Measurements from ENCODE around the gene SNX24. TPM values are rescaled to one million over a fixed set of nuclear protein-coding genes. Genes with fewer than 3 reads are reported as not detected.

The SNX24 gene
- total and polyA plus RNA-seq, 2 experiments from 2014 or later = 18.0 to 27.5 TPM

DNA sequence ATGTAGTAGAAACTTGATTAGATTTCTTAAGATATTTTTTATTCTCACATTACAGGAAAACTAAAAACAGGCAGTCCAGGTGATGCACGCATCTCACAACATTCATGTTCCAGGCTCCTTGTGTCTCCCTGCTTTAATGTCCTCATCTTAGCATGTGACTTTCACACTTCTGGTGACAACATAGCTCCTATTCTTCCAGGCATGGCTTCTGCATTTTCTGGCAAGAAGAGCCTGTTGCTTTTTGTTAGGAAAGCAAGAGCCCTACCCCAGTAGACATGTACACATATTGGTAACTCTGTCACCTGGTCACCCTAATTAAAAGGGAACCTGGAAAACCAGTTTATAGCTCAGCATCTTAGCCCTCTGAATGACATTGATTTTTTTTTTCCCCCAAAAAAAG is 98.6 kb downstream of the SNX24 start:
- TF ChIP-seq, protein P1, sequence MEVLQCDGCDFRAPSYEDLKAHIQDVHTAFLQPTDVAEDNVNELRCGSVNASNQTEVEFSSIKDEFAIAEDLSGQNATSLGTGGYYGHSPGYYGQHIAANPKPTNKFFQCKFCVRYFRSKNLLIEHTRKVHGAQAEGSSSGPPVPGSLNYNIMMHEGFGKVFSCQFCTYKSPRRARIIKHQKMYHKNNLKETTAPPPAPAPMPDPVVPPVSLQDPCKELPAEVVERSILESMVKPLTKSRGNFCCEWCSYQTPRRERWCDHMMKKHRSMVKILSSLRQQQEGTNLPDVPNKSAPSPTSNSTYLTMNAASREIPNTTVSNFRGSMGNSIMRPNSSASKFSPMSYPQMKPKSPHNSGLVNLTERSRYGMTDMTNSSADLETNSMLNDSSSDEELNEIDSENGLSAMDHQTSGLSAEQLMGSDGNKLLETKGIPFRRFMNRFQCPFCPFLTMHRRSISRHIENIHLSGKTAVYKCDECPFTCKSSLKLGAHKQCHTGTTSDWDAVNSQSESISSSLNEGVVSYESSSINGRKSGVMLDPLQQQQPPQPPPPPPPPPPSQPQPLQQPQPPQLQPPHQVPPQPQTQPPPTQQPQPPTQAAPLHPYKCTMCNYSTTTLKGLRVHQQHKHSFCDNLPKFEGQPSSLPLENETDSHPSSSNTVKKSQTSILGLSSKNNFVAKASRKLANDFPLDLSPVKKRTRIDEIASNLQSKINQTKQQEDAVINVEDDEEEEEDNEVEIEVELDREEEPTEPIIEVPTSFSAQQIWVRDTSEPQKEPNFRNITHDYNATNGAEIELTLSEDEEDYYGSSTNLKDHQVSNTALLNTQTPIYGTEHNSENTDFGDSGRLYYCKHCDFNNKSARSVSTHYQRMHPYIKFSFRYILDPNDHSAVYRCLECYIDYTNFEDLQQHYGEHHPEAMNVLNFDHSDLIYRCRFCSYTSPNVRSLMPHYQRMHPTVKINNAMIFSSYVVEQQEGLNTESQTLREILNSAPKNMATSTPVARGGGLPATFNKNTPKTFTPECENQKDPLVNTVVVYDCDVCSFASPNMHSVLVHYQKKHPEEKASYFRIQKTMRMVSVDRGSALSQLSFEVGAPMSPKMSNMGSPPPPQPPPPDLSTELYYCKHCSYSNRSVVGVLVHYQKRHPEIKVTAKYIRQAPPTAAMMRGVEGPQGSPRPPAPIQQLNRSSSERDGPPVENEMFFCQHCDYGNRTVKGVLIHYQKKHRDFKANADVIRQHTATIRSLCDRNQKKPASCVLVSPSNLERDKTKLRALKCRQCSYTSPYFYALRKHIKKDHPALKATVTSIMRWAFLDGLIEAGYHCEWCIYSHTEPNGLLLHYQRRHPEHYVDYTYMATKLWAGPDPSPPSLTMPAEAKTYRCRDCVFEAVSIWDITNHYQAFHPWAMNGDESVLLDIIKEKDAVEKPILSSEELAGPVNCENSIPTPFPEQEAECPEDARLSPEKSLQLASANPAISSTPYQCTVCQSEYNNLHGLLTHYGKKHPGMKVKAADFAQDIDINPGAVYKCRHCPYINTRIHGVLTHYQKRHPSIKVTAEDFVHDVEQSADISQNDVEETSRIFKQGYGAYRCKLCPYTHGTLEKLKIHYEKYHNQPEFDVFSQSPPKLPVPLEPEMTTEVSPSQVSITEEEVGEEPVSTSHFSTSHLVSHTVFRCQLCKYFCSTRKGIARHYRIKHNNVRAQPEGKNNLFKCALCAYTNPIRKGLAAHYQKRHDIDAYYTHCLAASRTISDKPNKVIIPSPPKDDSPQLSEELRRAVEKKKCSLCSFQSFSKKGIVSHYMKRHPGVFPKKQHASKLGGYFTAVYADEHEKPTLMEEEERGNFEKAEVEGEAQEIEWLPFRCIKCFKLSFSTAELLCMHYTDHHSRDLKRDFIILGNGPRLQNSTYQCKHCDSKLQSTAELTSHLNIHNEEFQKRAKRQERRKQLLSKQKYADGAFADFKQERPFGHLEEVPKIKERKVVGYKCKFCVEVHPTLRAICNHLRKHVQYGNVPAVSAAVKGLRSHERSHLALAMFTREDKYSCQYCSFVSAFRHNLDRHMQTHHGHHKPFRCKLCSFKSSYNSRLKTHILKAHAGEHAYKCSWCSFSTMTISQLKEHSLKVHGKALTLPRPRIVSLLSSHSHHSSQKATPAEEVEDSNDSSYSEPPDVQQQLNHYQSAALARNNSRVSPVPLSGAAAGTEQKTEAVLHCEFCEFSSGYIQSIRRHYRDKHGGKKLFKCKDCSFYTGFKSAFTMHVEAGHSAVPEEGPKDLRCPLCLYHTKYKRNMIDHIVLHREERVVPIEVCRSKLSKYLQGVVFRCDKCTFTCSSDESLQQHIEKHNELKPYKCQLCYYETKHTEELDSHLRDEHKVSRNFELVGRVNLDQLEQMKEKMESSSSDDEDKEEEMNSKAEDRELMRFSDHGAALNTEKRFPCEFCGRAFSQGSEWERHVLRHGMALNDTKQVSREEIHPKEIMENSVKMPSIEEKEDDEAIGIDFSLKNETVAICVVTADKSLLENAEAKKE (CRISPR knock-in tag; IDR thresholded peaks at IDR 0.05) = no peak
- no peak for TF ChIP-seq STAT1 (IDR thresholded peaks at IDR 0.05; ENCODE audit: unreplicated experiment)
- TF ChIP-seq, protein P2, sequence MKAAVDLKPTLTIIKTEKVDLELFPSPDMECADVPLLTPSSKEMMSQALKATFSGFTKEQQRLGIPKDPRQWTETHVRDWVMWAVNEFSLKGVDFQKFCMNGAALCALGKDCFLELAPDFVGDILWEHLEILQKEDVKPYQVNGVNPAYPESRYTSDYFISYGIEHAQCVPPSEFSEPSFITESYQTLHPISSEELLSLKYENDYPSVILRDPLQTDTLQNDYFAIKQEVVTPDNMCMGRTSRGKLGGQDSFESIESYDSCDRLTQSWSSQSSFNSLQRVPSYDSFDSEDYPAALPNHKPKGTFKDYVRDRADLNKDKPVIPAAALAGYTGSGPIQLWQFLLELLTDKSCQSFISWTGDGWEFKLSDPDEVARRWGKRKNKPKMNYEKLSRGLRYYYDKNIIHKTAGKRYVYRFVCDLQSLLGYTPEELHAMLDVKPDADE (IDR thresholded peaks at IDR 0.05) = no peak
- no peak for TF ChIP-seq JUNB (IDR thresholded peaks at IDR 0.05; ENCODE audit: unreplicated experiment)
- no peak for TF ChIP-seq NANOG (IDR thresholded peaks at IDR 0.05; ENCODE audit: borderline replicate concordance)
- no peak for TF ChIP-seq ZNF331 (CRISPR knock-in tag; IDR thresholded peaks at IDR 0.05; ENCODE audit: low read depth)
- no peak for TF ChIP-seq EZH2 (IDR thresholded peaks at IDR 0.05; ENCODE audit: low read depth, unreplicated experiment)
- TF ChIP-seq CREB1 (CRISPR knock-in tag; IDR thresholded peaks at IDR 0.05; ENCODE audit: low read depth) = no peak
- TF ChIP-seq, protein P3, sequence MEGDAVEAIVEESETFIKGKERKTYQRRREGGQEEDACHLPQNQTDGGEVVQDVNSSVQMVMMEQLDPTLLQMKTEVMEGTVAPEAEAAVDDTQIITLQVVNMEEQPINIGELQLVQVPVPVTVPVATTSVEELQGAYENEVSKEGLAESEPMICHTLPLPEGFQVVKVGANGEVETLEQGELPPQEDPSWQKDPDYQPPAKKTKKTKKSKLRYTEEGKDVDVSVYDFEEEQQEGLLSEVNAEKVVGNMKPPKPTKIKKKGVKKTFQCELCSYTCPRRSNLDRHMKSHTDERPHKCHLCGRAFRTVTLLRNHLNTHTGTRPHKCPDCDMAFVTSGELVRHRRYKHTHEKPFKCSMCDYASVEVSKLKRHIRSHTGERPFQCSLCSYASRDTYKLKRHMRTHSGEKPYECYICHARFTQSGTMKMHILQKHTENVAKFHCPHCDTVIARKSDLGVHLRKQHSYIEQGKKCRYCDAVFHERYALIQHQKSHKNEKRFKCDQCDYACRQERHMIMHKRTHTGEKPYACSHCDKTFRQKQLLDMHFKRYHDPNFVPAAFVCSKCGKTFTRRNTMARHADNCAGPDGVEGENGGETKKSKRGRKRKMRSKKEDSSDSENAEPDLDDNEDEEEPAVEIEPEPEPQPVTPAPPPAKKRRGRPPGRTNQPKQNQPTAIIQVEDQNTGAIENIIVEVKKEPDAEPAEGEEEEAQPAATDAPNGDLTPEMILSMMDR (conservative IDR thresholded peaks at IDR 0.05; ENCODE audit: low read depth in 2 of 2) = no peak
- TF ChIP-seq, protein P4, sequence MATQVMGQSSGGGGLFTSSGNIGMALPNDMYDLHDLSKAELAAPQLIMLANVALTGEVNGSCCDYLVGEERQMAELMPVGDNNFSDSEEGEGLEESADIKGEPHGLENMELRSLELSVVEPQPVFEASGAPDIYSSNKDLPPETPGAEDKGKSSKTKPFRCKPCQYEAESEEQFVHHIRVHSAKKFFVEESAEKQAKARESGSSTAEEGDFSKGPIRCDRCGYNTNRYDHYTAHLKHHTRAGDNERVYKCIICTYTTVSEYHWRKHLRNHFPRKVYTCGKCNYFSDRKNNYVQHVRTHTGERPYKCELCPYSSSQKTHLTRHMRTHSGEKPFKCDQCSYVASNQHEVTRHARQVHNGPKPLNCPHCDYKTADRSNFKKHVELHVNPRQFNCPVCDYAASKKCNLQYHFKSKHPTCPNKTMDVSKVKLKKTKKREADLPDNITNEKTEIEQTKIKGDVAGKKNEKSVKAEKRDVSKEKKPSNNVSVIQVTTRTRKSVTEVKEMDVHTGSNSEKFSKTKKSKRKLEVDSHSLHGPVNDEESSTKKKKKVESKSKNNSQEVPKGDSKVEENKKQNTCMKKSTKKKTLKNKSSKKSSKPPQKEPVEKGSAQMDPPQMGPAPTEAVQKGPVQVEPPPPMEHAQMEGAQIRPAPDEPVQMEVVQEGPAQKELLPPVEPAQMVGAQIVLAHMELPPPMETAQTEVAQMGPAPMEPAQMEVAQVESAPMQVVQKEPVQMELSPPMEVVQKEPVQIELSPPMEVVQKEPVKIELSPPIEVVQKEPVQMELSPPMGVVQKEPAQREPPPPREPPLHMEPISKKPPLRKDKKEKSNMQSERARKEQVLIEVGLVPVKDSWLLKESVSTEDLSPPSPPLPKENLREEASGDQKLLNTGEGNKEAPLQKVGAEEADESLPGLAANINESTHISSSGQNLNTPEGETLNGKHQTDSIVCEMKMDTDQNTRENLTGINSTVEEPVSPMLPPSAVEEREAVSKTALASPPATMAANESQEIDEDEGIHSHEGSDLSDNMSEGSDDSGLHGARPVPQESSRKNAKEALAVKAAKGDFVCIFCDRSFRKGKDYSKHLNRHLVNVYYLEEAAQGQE (IDR thresholded peaks at IDR 0.05; ENCODE audit: unreplicated experiment) = no peak
- TF ChIP-seq POLR2AphosphoS5 (IDR thresholded peaks at IDR 0.05; ENCODE audit: low read depth) = no peak
- no peak for TF ChIP-seq ZNF114 (CRISPR knock-in tag; IDR thresholded peaks at IDR 0.05)
- TF ChIP-seq EZH2phosphoT487 (IDR thresholded peaks at IDR 0.05; ENCODE audit: unreplicated experiment) = no peak
- H4K20me1 ChIP-seq (replicated peaks; ENCODE audit: insufficient read depth) = no peaks in the 10 kb centered on the region
- DNase-seq (ENCODE audit: low spot score) (no peak), ATAC-seq (no peak)
- Mint-ChIP-seq H3K4me1 (peaks cover 22% of the 10 kb centered on the region), H3K27ac (no peak overlapping the region), H3K27me3 (ENCODE audit: insufficient read depth, low read depth, poor library complexity) (no peaks in the 10 kb centered on the region), H3K9me3 (no peaks in the 10 kb centered on the region), H3K4me3 (no peak overlapping the region), H3K36me3 (ENCODE audit: low read depth) (no peaks in the 10 kb centered on the region)
- no peaks in the 10 kb centered on the region for H3K79me2 ChIP-seq (replicated peaks; ENCODE audit: insufficient read depth)
- no peak overlapping the region for H3K27ac ChIP-seq (ENCODE audit: low read depth)
- H3K4me1 ChIP-seq (ENCODE audit: insufficient read depth) = peaks cover 11% of the 10 kb centered on the region; the same call in 1 of the 2 replicates
- H3K36me3 ChIP-seq (ENCODE audit: insufficient read depth) = no peaks in the 10 kb centered on the region
- no peak overlapping the region for H2AFZ ChIP-seq
- H3K4me3 ChIP-seq = no peak overlapping the region
- no peaks in the 10 kb centered on the region for H3K9me2 ChIP-seq (ENCODE audit: insufficient read depth)
- H3F3A ChIP-seq (replicated peaks; ENCODE audit: low read depth) = no peaks in the 10 kb centered on the region
- no peak overlapping the region for H3K4me2 ChIP-seq
- H3K27me3 ChIP-seq (ENCODE audit: insufficient read depth) = no peaks in the 10 kb centered on the region

Measured in GM23338 (cell line).